ENCODE results near the gene KCNIP1. TPM values are rescaled to one million over a fixed set of nuclear protein-coding genes. Genes with fewer than 3 reads are reported as not detected.

Gene KCNIP1
- total RNA-seq, 1 experiment from 2014 or later: not detected

GRCh38 chr5:170560938-170561337, 57.1 kb downstream of the KCNIP1 start:
- no peak for TF ChIP-seq CTCF (IDR thresholded peaks at IDR 0.05; ENCODE audit: unreplicated experiment)
- CTCF ChIA-PET: no interaction called here
- intact Hi-C loops (cut with micrococcal nuclease; ENCODE audit: unreplicated experiment): no loop called here
- no peaks in the 10 kb centered on the region for H3K4me1 Mint-ChIP-seq (ENCODE audit: low read depth, unreplicated experiment)
- no TSS peak for BruUV-seq (replicated peaks)
- no peak overlapping the region for H3K27ac Mint-ChIP-seq (ENCODE audit: unreplicated experiment)
- no peak overlapping the region for H3K4me3 Mint-ChIP-seq (ENCODE audit: low read depth, unreplicated experiment)
- H3K36me3 Mint-ChIP-seq (ENCODE audit: insufficient read depth, unreplicated experiment): no peaks in the 10 kb centered on the region
- no peaks in the 10 kb centered on the region for H3K9me3 Mint-ChIP-seq (ENCODE audit: low read depth, unreplicated experiment)
- no peak for DNase-seq
- peaks cover 90% of the 10 kb centered on the region for H3K27me3 Mint-ChIP-seq (ENCODE audit: unreplicated experiment)

- Mint-ChIP-seq H3K4me3 (ENCODE audit: low read depth, unreplicated experiment) (no peak overlapping the region), H3K9me3 (ENCODE audit: low read depth, unreplicated experiment) (no peaks in the 10 kb centered on the region), H3K27me3 (ENCODE audit: unreplicated experiment) (peaks cover 98% of the 10 kb centered on the region), H3K27ac (ENCODE audit: unreplicated experiment) (no peak overlapping the region), H3K4me1 (ENCODE audit: low read depth, unreplicated experiment) (no peaks in the 10 kb centered on the region), H3K36me3 (ENCODE audit: insufficient read depth, unreplicated experiment) (no peaks in the 10 kb centered on the region)
- no TSS peak for BruUV-seq (replicated peaks)
- no peak for DNase-seq
- CTCF ChIA-PET: interaction anchor here (1.6 kb wide), 1 partner anchor 9 kb away, joined by 3 read pairs; no protein-coding TSS in a partner anchor
- intact Hi-C loops (cut with micrococcal nuclease; ENCODE audit: unreplicated experiment): no loop called here
- TF ChIP-seq CTCF (IDR thresholded peaks at IDR 0.05; ENCODE audit: unreplicated experiment): no peak
Observed at GRCh38 chr5:170562166-170562874, 58.5 kb downstream of the KCNIP1 start.

GRCh38 chr5:170562875-170563228, 59.0 kb downstream of the KCNIP1 start:
- Mint-ChIP-seq H3K27ac (ENCODE audit: unreplicated experiment) (no peak overlapping the region), H3K4me3 (ENCODE audit: low read depth, unreplicated experiment) (no peak overlapping the region), H3K36me3 (ENCODE audit: insufficient read depth, unreplicated experiment) (no peaks in the 10 kb centered on the region), H3K27me3 (ENCODE audit: unreplicated experiment) (peaks cover 98% of the 10 kb centered on the region), H3K9me3 (ENCODE audit: low read depth, unreplicated experiment) (no peaks in the 10 kb centered on the region), H3K4me1 (ENCODE audit: low read depth, unreplicated experiment) (no peaks in the 10 kb centered on the region)
- CTCF ChIA-PET: interaction anchor here (1.6 kb wide), 1 partner anchor 9 kb away, joined by 3 read pairs; no protein-coding TSS in a partner anchor
- TF ChIP-seq CTCF (IDR thresholded peaks at IDR 0.05; ENCODE audit: unreplicated experiment): no peak
- BruUV-seq (replicated peaks): no TSS peak
- no peak for DNase-seq
- intact Hi-C loops (cut with micrococcal nuclease; ENCODE audit: unreplicated experiment): no loop called here

GRCh38 chr5:170563824-170564567, 60.2 kb downstream of the KCNIP1 start:
- Mint-ChIP-seq H3K27ac (ENCODE audit: unreplicated experiment) (no peak overlapping the region), H3K4me1 (ENCODE audit: low read depth, unreplicated experiment) (no peaks in the 10 kb centered on the region), H3K36me3 (ENCODE audit: insufficient read depth, unreplicated experiment) (no peaks in the 10 kb centered on the region), H3K27me3 (ENCODE audit: unreplicated experiment) (peaks cover 89% of the 10 kb centered on the region), H3K9me3 (ENCODE audit: low read depth, unreplicated experiment) (no peaks in the 10 kb centered on the region), H3K4me3 (ENCODE audit: low read depth, unreplicated experiment) (no peak overlapping the region)
- CTCF ChIA-PET: no interaction called here
- TF ChIP-seq CTCF (IDR thresholded peaks at IDR 0.05; ENCODE audit: unreplicated experiment): no peak
- no peak for DNase-seq
- no TSS peak for BruUV-seq (replicated peaks)
- intact Hi-C loops (cut with micrococcal nuclease; ENCODE audit: unreplicated experiment): no loop called here
